ENCODE measurements around the gene LYPD8.

Gene LYPD8

GRCh38 chr1:248757784-248758195 is 2.2 kb upstream of the LYPD8 start:
- H3K27ac ChIP-seq: no peak overlapping the region
- TF ChIP-seq CTCF (IDR thresholded peaks at IDR 0.05): no peak
- no peak for DNase-seq (ENCODE audit: low spot score)
- H3K4me3 ChIP-seq: no peak overlapping the region

GRCh38 chr1:248756636-248757035 is 1.1 kb upstream of the LYPD8 start:
- Histone ChIP-seq H3K4me3 (no peak overlapping the region), H3K27ac (no peak overlapping the region)
- no peak for DNase-seq (ENCODE audit: low spot score)
- TF ChIP-seq CTCF (IDR thresholded peaks at IDR 0.05): no peak

- Histone ChIP-seq H3K4me3 (no peak overlapping the region), H3K27ac (no peak overlapping the region)
- DNase-seq (ENCODE audit: low spot score): no peak
- no peak for TF ChIP-seq CTCF (IDR thresholded peaks at IDR 0.05)
Measured at GRCh38 chr1:248756151-248756550, 592 bp upstream of the LYPD8 start.

GRCh38 chr1:248753708-248754280 is 1.8 kb downstream of the LYPD8 start:
- Histone ChIP-seq H3K27ac (no peak overlapping the region), H3K4me3 (no peak overlapping the region)
- DNase-seq (ENCODE audit: low spot score): no peak
- no peak for TF ChIP-seq CTCF (IDR thresholded peaks at IDR 0.05)

- no peak for DNase-seq (ENCODE audit: low spot score)
- Histone ChIP-seq H3K27ac (no peak overlapping the region), H3K4me3 (no peak overlapping the region)
- no peak for TF ChIP-seq CTCF (IDR thresholded peaks at IDR 0.05)
Measured at GRCh38 chr1:248753029-248753594, 2.4 kb downstream of the LYPD8 start.

GRCh38 chr1:248752161-248753028 is 3.2 kb downstream of the LYPD8 start:
- no peak overlapping the region for H3K4me3 ChIP-seq
- no peak overlapping the region for H3K27ac ChIP-seq
- no peak for TF ChIP-seq CTCF (IDR thresholded peaks at IDR 0.05)
- DNase-seq (ENCODE audit: low spot score): no peak

Data from coronary artery (tissue), 2 donors.